ENCODE results near the gene RAB43.
"Not testable (repeated sequence)": the region's sequence is repeated elsewhere in the genome, so short reads cannot be mapped to it uniquely, and the experiment has no call there.

DNA sequence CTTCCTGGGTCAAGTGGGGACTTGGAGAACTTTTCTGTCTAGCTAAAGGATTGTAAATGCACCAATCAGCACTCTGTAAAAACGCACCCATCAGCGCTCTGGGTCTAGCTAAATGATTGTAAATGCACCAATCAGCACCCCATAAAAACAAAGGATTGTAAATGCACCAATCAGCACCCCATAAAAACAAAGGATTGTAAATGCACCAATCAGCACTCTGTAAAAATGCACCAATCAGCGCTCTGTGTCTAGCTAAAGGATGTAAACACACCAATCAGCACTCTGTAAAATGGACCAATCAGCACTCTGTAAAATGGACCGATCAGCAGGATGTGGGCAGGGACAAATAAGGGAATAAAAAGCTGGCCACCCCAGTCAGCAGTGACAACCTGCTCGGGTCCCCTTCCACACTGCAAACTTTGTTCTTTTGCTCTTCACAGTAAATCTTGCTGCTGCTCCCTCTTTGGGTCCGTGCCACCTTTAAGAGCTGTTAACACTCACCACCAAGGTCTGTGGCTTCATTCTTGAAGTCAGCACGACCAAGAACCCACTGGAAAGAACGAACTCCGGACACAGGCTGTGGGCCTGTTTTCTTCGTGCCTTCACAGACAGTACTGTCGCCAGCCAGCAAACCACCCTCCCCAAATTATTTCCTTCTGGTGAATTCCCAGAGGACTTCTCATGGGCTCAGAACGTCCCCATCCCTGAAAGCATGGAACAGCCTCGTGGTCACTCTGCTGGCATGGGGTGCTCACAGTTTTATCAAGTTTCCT is 52.1 kb downstream of the RAB43 start:
- TF ChIP-seq, protein P1, sequence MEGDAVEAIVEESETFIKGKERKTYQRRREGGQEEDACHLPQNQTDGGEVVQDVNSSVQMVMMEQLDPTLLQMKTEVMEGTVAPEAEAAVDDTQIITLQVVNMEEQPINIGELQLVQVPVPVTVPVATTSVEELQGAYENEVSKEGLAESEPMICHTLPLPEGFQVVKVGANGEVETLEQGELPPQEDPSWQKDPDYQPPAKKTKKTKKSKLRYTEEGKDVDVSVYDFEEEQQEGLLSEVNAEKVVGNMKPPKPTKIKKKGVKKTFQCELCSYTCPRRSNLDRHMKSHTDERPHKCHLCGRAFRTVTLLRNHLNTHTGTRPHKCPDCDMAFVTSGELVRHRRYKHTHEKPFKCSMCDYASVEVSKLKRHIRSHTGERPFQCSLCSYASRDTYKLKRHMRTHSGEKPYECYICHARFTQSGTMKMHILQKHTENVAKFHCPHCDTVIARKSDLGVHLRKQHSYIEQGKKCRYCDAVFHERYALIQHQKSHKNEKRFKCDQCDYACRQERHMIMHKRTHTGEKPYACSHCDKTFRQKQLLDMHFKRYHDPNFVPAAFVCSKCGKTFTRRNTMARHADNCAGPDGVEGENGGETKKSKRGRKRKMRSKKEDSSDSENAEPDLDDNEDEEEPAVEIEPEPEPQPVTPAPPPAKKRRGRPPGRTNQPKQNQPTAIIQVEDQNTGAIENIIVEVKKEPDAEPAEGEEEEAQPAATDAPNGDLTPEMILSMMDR (conservative IDR thresholded peaks at IDR 0.05; ENCODE audit: low read length): not testable (repeated sequence)
- not testable (repeated sequence) for TF ChIP-seq EZH2phosphoT487 (IDR thresholded peaks at IDR 0.05; ENCODE audit: borderline replicate concordance)

All from Loucy (cell line).